ENCODE results near the gene FBXO31.

Gene FBXO31, protein sequence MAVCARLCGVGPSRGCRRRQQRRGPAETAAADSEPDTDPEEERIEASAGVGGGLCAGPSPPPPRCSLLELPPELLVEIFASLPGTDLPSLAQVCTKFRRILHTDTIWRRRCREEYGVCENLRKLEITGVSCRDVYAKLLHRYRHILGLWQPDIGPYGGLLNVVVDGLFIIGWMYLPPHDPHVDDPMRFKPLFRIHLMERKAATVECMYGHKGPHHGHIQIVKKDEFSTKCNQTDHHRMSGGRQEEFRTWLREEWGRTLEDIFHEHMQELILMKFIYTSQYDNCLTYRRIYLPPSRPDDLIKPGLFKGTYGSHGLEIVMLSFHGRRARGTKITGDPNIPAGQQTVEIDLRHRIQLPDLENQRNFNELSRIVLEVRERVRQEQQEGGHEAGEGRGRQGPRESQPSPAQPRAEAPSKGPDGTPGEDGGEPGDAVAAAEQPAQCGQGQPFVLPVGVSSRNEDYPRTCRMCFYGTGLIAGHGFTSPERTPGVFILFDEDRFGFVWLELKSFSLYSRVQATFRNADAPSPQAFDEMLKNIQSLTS
- 54.2 to 84.9 (median 72.9) reads per million in 3 experiments for total RNA-seq

DNA sequence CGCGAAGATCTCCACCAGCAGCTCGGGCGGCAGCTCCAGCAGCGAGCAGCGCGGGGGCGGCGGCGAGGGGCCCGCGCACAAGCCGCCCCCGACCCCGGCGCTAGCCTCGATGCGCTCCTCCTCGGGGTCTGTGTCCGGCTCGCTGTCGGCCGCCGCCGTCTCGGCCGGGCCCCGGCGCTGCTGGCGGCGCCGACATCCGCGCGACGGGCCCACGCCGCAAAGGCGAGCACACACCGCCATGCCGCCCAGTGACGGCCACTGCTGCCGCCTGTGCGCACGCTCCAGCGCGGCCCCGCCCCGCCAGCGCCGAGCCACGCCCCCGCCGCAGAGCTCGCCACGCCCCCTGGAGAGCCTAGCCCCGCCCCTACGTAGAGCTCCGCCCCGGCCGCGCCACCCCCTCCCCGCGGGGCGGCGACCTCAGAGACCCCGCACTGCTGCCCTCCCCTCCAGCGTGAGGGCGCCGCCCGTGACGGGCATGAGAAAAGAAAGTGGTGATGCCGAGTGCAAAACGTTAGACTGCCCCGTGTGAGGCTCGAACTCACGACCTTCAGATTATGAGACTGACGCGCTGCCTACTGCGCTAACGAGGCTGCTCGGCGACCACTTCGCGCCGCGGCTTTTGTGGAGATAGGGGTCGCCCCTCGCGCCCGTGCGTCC, at the start of gene FBXO31:
FBXO31 (minus strand) TSS at position 272 of the 657 bp plus-strand sequence; CDS start at position 240, 32 bp downstream.
- peak; percentile 88 for DNase-seq

DNA sequence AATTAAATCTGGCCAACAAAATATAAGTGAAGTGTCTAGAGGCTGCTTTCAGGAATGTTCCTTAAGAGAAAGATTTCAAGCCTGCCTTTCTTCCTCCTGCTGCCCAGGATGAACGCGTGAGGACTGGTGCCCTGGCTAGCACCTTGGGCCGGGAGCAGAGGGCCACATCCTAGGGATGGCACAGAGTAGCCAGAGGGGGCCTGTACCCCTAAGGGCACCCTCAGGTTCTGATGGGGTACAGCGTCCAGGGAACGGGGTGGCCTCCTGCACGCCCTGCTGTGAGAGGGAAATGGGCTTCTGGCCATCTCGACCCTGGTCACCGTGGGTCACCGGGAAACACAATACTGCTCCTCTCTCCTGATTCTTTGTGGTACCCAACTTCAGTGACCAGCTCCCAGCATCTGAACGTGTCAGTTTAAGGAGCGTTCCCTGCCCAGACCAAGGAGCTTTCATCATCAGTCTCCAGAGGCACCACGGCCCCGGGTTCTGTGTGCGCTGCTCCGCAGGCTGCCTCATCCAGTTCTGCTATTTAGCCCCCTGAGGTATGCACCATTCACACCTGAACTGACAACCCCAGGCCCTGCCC, 48.8 kb upstream of the FBXO31 start:
- DNase-seq, result no peak

DNA sequence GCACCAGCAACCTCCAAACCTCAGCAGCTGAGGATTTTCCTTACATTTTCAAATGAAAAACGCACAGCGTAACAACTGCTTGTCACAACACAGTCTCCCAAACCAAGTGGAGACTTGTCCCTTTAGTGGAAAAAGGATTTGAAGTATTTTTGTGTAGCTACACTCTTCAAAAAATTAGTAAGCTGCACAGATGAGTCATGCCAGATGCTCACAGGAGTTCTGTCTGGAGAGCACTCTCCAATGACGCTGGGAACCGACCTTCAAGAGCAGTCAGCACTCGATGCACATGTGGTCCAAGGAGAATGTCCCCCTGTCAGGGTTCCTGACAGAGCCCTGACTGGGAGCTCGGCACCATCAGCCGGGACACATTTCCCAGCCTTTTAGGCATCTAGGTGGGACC, 48.4 kb upstream of the FBXO31 start:
- no peak for DNase-seq

DNA sequence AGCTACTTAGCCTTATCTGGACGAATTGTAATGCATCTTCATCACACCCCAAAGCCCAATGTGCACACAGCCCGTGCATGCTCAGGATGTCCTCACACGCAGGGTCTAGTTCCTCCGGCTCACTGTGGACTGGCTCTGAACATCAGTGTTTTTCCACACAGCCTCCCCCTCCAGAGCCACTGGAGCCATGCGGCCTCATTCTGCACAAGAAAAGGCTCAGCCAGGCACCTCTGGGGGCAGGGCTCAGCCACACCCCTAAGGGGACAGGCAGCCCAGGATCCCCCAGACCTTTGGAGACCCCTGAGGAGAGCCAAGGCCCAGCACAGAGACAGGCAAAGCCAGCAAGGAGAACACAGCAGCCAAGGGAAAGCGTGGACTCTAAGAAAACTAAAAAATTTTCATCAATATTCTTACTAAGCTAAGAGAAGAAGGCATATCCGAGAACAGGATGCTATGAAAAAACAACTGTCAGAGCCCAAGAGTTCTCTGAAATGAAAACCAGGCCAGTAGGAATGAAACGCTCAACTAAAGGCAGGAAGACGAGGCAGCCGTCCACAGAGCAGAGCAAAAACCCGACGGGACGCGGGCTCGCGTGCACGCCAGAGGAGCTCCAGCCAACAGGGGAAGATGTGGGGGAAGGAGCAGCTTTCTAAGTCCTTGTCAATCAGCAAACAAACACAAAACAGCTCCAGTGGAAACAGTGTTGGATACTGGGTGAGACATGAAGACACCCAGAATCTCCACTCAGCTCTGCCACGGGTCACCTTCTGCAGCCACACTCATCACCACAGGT, 43.0 kb upstream of the FBXO31 start:
- DNase-seq, result no peak

DNA sequence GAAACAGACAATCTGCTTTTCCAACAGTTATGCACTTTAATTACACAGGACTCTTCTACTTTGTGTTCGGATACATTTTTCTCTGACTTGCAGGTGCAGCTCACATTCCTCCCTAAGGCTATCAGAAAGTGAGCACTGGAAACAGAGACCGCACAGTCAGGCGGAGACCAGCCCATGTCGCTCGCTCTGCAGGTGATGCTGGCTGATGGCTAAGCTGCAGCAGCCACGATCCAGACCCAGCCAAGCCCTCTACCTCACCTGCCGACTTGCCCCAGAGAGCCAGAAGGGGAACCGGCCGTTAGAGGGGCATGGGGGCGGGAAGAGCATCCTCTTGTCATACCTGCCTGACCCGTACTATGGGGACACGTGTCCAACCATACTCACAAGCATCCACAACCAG, 42.4 kb upstream of the FBXO31 start:
- DNase-seq, result no peak

DNA sequence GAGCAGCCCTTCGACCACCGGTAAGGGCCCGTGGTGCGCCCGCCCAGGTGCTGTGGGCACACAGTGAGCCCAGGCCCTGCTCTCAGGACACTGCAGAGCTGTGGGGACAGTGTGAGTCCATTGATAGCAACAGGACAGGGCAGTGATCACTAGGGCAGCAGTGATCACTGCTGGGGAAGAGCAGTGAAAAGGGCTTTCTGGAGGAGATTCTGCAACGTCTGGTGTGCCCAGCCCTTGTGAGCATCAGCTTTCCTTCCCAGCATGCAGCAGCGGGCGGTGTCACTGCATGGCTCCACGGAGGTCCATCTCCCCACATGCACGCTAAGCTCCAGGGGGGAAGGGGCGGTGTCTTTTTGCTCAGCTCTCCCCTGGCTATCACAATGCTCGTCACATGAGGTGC, 40.7 kb upstream of the FBXO31 start:
- no peak for DNase-seq

DNA sequence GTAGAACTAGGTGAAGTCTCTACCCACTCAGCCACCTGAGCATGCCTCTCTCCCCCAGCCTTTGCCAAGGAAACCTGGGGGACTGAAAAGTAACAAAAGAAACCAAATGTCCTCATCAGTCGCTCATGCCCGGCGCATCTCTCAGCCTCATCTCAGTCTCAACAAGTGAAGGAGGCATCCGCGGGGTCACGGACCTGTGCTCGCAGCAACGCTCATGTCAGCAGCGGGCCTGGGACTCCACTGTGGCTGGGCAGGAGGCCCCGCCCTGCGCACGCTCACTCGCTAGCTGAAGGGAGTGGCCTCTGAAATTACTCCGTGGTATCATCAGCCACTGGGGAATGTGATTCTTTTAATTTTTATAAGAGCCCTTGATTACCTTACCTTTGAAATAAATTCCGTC, 39.9 kb upstream of the FBXO31 start:
- DNase-seq, result no peak

DNA sequence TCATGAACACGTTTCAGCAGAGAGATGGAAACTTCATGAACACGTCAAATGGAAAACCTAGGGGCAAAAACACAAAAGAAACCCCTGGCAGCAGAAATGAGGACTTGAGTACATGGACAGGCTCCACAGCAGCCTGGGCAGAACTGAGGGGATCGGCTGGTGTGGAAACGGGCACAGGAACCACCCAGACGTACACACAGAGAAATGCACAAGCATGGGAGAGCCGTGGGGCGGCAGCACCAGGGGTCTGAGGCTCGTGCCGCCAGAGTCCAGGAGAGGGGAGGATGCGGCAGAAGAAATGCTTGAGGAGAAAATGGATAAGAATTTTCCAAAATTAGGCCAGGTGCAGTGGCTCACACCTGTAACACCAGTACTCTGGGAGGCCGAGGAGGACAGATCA, 38.5 kb upstream of the FBXO31 start:
- no peak for DNase-seq

DNA sequence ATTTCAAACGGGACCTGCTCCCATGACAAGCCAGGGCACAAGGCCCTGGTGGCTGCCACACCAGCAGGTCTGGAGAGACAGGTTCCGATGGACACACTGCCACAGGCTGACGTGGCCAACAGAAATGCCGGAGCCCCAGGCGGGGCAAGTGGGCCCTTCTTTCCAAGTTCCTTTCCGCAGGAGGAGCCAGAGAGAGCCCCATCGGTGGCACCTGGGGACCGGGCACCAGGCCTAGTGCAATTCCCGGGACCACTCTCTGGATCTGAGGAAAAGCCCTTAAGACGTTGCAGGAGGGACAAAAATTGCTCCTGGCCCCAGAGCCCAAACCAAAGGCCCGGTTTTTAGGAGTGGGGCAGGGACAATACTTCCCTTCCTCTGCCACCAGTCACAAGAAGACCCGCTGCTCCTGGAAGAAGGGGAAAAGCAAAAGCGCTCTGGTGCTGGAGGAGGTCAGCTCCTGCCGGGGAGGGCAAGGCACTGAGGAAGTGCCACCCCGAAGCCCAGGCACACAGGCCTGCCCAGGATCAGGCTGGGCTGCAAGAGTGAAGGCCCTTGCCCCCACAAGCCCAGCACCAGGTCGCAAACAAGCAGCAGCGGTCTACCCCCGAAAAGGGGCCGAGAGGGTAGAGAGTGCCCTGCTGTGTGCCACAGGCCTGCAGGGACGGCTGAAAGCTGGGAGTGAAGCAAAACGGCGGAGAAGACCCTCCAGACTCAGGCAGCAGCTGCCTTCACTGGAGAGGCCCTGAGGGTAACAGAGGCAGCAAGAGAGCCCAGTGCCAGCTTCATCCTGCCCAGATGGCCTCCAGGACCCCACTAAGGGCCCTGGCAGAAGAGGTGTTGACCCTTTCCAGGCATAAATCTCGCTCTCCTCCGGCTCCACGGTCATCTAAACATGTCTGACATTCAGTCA, 37.7 kb upstream of the FBXO31 start:
- no peak for DNase-seq

DNA sequence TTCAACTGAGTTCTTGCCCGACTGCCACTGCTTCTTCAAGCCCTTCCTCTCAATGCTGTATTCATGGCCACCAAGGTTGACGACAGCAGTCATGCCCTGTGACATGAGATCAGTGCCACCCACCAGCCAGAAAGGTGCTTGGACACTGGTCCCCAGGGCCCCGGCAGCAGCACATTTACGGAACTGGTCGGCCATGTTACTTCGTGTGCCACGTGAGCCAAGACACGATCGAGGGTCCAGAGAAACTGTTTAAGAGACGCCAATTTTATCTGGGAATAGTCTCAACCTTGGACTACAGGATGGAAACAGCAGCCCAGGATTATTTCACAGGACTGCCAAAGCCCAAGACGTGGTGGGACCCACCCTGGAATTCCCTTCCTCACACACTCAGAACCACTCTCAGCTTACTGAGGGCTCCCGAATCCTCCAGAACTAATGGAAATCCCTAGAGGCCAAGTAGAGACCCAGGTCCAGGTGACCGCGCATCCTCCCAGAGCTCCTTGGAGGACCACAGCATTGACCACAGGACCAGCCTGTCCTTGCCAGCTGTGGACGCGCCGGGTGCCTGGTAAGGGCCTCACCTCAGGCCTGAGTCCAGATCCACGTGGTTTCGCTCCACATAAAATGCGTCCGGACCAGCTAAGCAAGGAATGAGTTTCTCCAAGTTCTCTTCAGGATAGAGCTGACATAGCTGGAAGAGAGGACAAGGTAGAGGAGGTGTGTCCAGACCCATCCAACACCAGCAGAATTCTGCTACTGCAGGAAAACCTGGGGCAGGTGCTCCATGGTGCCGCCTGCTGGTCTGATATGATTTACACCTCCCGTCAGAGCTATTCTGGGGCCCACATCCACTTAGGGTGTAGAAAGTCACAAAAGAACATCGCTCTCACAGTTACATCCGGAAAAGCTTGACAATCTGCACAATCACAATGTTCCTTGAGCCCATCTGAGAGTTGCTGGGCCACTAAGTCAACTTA, 36.7 kb upstream of the FBXO31 start:
- DNase-seq, result no peak

DNA sequence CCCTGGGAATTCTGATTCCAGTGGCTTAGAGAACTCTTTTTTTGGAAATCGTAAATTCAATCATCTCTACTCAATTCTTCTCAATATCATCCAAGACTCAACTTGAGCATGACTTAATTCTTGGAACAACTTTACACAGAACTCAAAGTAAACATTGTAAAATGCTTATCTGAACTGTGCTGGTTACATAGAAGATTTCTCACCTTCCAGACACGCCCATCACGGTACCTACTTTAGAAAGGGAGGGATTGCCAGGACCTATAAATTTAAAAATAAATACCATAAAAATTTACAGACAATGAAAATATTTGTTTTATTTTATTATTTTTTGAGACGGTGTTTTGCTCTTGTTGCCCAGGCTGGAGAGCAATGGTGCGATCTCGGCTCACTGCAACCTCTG, 35.1 kb upstream of the FBXO31 start:
- no peak for DNase-seq

DNA sequence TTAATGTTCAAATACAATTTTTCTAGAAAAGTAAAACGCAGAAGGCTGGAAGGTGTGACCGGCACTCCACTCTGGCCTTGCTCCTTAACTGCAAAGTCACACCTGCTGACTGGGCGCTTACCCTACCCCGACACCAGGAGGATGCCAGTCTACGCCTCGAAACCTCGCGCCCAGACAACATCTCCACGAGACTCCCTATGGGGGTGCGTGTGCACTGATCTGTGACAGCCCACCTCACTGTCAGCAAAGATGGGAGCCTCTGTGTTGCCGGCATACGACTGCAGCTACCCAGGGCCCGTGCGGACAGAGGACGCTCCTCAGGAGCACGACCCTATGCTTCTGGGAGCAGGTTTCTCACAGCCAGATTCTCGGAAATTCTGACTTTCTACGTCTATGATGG, 34.6 kb upstream of the FBXO31 start:
- DNase-seq, result no peak

DNA sequence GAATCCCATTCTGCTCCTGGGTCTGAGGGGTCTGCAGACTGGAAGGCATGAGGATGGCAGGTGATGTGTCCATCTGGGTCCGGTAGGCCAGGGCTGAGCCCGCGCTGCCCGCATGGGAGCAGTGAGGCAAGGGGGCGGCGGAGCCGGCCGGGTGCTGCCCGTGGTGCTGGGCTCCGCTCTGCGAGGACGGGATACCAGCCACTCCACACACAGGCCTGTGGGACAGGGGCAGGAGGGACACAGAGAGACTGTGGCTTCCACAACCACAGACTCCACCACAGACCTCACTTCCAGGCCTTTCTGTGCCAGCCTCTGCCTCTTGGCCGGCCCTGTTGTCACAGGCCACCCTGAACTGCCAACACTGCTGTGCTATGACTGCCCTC, 33.9 kb upstream of the FBXO31 start:
- DNase-seq, result no peak

DNA sequence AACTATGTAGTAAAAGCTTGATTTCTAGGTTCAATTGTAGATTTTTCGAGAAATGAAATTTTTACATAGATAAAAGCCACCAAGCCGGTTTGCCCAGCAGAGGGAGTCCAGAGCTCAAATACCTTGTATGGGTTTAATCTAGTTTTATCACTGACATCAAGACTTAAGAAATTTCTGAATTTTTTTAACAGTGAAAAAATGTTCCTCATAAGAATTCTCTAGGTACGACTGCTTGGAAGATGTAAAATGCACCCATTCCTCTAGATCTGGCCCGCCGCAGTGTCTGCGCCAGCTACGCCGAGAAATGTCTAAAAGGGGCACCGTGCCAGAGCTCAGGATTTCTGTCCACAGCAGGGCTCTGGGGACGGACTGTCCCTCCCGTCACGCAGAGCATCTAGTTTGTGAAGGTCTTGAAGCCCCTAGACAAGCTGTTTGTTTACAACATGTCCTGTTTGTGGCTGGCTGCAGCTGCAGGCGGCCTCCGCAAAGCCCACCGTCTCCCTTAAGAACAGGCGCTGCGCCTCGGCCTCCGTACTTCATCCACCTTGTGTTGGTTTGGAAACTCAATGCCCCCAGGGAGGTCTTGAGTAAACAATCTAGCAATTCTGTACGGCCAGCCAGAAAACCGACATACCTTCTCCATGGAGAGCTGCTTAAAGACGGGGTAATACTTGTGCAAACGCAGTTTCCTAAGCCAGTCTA, 33.4 kb upstream of the FBXO31 start:
- peak; percentile 10 for DNase-seq

DNA sequence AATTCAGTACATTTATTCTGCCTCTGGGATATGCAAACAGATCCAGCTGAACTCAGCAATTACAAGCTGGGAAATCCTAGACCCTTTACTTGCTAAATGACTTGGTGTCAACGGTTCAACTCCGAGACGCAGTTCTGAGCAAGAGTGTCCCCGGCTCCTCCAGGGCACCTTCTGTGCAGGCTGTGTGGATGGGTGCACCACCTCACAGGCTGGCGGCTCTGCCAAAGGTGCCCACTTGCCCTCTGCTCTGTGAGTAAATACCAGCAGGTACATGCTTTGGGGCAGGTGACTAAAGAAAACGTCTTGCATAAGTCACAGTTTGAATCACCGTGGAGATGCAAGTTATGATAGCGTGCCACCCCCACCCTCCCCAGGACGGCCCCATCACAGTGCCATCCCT, 31.9 kb upstream of the FBXO31 start:
- DNase-seq, result no peak

DNA sequence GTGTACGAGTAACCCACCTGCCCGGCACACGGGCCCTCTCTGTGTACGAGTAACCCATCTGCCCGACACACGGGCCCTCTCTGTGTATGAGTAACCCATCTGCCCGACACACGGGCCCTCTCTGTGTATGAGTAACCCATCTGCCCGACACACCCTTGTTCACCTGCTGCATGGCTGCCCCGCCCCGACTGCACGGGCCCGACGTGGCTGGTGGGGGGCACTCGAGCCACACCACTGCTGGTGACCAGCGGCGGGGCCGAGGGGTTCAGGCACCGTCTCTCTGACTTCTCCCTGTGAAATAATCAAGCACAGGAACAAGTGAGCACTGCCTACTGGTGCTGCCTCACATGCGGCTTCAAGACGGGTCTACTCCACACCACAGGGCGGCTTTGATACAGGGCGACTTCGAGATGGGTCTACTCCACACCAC, 30.7 kb upstream of the FBXO31 start:
- no peak for DNase-seq

DNA sequence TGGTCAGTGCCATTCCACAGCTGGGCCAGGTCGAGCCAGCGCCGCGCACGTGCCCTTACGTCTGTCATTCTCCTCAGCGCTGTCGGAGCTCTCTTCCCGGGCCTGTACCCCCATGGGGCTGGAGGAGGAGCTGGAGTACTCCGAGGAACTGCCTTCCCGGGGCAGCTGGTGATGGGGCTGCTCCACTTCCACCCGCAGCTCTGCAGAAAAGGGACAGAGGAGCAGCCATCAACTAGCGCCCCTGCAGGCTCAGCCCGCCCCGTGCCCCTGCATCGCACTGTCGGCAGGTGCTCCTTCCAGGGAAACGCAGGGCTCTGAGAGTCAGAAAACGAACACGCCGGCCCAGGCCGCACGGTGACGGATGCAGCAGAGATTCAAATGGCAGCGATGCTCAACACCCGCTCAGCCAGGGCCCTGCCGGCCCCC, 29.4 kb upstream of the FBXO31 start:
- DNase-seq, result no peak

DNA sequence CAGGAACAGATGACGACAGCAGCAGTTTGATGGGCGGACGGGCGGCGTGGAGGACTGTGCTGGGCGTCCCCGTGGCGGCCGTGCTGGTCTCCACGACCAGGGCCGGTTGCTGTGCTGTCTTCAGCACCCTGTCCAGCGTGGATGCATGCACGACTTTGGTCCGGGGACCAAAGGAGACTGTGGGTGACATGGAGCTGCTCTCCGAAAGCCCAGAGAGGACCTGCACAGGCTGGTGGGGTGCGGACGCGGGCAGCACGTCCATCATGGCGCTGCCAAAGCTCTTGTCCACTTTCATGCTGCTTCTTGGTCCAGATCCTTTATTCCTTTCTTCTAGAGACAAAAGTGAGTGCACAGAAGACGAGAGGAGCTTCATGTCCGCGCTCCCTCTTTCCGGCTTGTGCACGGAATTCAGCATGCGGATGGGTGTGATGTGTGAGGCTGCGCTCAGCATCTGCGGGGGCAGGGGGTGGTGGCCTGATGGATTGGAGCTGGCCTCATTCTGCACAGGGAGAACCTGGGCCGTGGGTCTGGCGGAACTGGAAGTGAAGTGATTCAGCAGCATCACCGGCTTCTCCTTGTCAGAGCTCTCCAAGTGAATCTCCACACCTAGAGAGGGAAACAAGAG, 28.9 kb upstream of the FBXO31 start:
- DNase-seq, result no peak

Data from central memory CD4-positive, alpha-beta T cell (primary cell).